Measurements from ENCODE around the gene COL9A3. TPM values are rescaled to one million over a fixed set of nuclear protein-coding genes. Genes with fewer than 3 reads are reported as not detected.

Gene COL9A3
- total and polyA plus RNA-seq, 5 donors, result 4.3 to 13.0 (median 5.7) TPM

GRCh38 chr20:62813588-62813987 is 3.3 kb upstream of the COL9A3 start:
- ATAC-seq (no peak), DNase-seq (peak in 1 of 3 donors; percentile 49)
- intact Hi-C loops (cut with DNase I), result no loop called here
- Histone ChIP-seq H3K27me3 (ENCODE audit: control insufficient read depth, insufficient read depth) (no peaks in the 10 kb centered on the region), H3K4me1 (ENCODE audit: control insufficient read depth, insufficient read depth, low read length) (no peaks in the 10 kb centered on the region), H3K4me3 (ENCODE audit: low read length) (no peak overlapping the region), H3K27ac (ENCODE audit: low read length) (no peak overlapping the region), H3K9me3 (ENCODE audit: control insufficient read depth, low read length) (no peaks in the 10 kb centered on the region)
- WGBS, result 77% methylated on average over 13 of the region's 13 CpGs

- no peaks in the 10 kb centered on the region for H3K9me3 ChIP-seq (ENCODE audit: control insufficient read depth, low read length)
- H3K4me3 ChIP-seq (ENCODE audit: low read length), result no peak overlapping the region
- intact Hi-C loops (cut with DNase I), result no loop called here
- ATAC-seq (no peak), DNase-seq (no peak)
- H3K4me1 ChIP-seq (ENCODE audit: control insufficient read depth, insufficient read depth, low read length), result no peaks in the 10 kb centered on the region
- H3K27me3 ChIP-seq (ENCODE audit: control insufficient read depth, insufficient read depth), result no peaks in the 10 kb centered on the region
- no peak overlapping the region for H3K27ac ChIP-seq (ENCODE audit: low read length)
- WGBS, result 83% methylated on average over 13 of the region's 13 CpGs
Measured at GRCh38 chr20:62814060-62814708, 2.7 kb upstream of the COL9A3 start.

GRCh38 chr20:62814709-62815065 is 2.2 kb upstream of the COL9A3 start:
- Histone ChIP-seq H3K27me3 (ENCODE audit: control insufficient read depth, insufficient read depth) (no peaks in the 10 kb centered on the region), H3K4me1 (ENCODE audit: control insufficient read depth, insufficient read depth, low read length) (no peaks in the 10 kb centered on the region)

GRCh38 chr20:62815066-62815991 is 1.5 kb upstream of the COL9A3 start:
- no peak overlapping the region for H3K27ac ChIP-seq (ENCODE audit: low read length)
- DNase-seq, result peak in 1 of 3 donors; percentile 83
- H3K9me3 ChIP-seq (ENCODE audit: control insufficient read depth, low read length), result no peaks in the 10 kb centered on the region
- H3K4me3 ChIP-seq (ENCODE audit: low read length), result no peak overlapping the region
- WGBS, result 35% methylated on average over 24 of the region's 24 CpGs
- intact Hi-C loops (cut with DNase I), result no loop called here
- no peaks in the 10 kb centered on the region for H3K27me3 ChIP-seq (ENCODE audit: control insufficient read depth, insufficient read depth)
- H3K4me1 ChIP-seq (ENCODE audit: control insufficient read depth, insufficient read depth, low read length), result no peaks in the 10 kb centered on the region
- ATAC-seq, result peak; percentile 12 to 39

More at GRCh38 chr20:62814709-62815065, 2.2 kb upstream of the COL9A3 start:
- Histone ChIP-seq H3K4me3 (ENCODE audit: low read length) (no peak overlapping the region), H3K9me3 (ENCODE audit: control insufficient read depth, low read length) (no peaks in the 10 kb centered on the region), H3K27ac (ENCODE audit: low read length) (no peak overlapping the region)
- WGBS, result 65% methylated on average over 12 of the region's 12 CpGs
- no peak for DNase-seq
- no peak for ATAC-seq
- intact Hi-C loops (cut with DNase I), result no loop called here

GRCh38 chr20:62816031-62816883 is 593 bp upstream of the COL9A3 start:
- ATAC-seq (no peak), DNase-seq (no peak)
- Histone ChIP-seq H3K4me1 (ENCODE audit: control insufficient read depth, insufficient read depth, low read length) (no peaks in the 10 kb centered on the region), H3K4me3 (ENCODE audit: low read length) (peak overlapping the region; percentile 33), H3K9me3 (ENCODE audit: control insufficient read depth, low read length) (no peaks in the 10 kb centered on the region), H3K27me3 (ENCODE audit: control insufficient read depth, insufficient read depth) (no peaks in the 10 kb centered on the region), H3K27ac (ENCODE audit: low read length) (no peak overlapping the region)
- 4% methylated on average over 57 of the region's 57 CpGs for WGBS
- intact Hi-C loops (cut with DNase I), result no loop called here

GRCh38 chr20:62817975-62818591 is 1.2 kb downstream of the COL9A3 start:
- H3K27ac ChIP-seq (ENCODE audit: low read length), result no peak overlapping the region
- no peaks in the 10 kb centered on the region for H3K27me3 ChIP-seq (ENCODE audit: control insufficient read depth, insufficient read depth)
- DNase-seq, result no peak
- WGBS, result 59% methylated on average over 12 of the region's 12 CpGs
- no peak overlapping the region for H3K4me3 ChIP-seq (ENCODE audit: low read length)
- H3K4me1 ChIP-seq (ENCODE audit: control insufficient read depth, insufficient read depth, low read length), result no peaks in the 10 kb centered on the region
- no peak for ATAC-seq
- intact Hi-C loops (cut with DNase I), result no loop called here
- H3K9me3 ChIP-seq (ENCODE audit: control insufficient read depth, low read length), result no peaks in the 10 kb centered on the region

- ATAC-seq (peak; percentile 61 to 76), DNase-seq (peak; percentile 87 to 93 (median 93))
- no peaks in the 10 kb centered on the region for H3K4me1 ChIP-seq (ENCODE audit: control insufficient read depth, insufficient read depth, low read length)
- H3K4me3 ChIP-seq (ENCODE audit: low read length), result no peak overlapping the region
- 11% methylated on average over 25 of the region's 25 CpGs for WGBS
- no peaks in the 10 kb centered on the region for H3K27me3 ChIP-seq (ENCODE audit: control insufficient read depth, insufficient read depth)
- peak overlapping the region; percentile 6 for H3K27ac ChIP-seq (ENCODE audit: low read length)
- no peaks in the 10 kb centered on the region for H3K9me3 ChIP-seq (ENCODE audit: control insufficient read depth, low read length)
- intact Hi-C loops (cut with DNase I), result no loop called here
Measured at GRCh38 chr20:62818592-62819493, 2.0 kb downstream of the COL9A3 start.

- ATAC-seq (peak in 1 of 2 donors; percentile 21), DNase-seq (no peak)
- WGBS, result 50% methylated on average over 16 of the region's 16 CpGs
- Histone ChIP-seq H3K4me3 (ENCODE audit: low read length) (no peak overlapping the region), H3K4me1 (ENCODE audit: control insufficient read depth, insufficient read depth, low read length) (no peaks in the 10 kb centered on the region), H3K9me3 (ENCODE audit: control insufficient read depth, low read length) (no peaks in the 10 kb centered on the region), H3K27ac (ENCODE audit: low read length) (peak overlapping the region; percentile 6), H3K27me3 (ENCODE audit: control insufficient read depth, insufficient read depth) (no peaks in the 10 kb centered on the region)
- intact Hi-C loops (cut with DNase I), result no loop called here
Measured at GRCh38 chr20:62819494-62820174, 2.8 kb downstream of the COL9A3 start.

GRCh38 chr20:62820208-62820961 is 3.5 kb downstream of the COL9A3 start:
- intact Hi-C loops (cut with DNase I), result no loop called here
- Histone ChIP-seq H3K4me1 (ENCODE audit: control insufficient read depth, insufficient read depth, low read length) (no peaks in the 10 kb centered on the region), H3K9me3 (ENCODE audit: control insufficient read depth, low read length) (no peaks in the 10 kb centered on the region), H3K4me3 (ENCODE audit: low read length) (no peak overlapping the region), H3K27me3 (ENCODE audit: control insufficient read depth, insufficient read depth) (no peaks in the 10 kb centered on the region), H3K27ac (ENCODE audit: low read length) (no peak overlapping the region)
- DNase-seq (no peak), ATAC-seq (no peak)
- WGBS, result 74% methylated on average over 23 of the region's 23 CpGs
